Measurements from ENCODE around the gene DNMT3A.

DNA sequence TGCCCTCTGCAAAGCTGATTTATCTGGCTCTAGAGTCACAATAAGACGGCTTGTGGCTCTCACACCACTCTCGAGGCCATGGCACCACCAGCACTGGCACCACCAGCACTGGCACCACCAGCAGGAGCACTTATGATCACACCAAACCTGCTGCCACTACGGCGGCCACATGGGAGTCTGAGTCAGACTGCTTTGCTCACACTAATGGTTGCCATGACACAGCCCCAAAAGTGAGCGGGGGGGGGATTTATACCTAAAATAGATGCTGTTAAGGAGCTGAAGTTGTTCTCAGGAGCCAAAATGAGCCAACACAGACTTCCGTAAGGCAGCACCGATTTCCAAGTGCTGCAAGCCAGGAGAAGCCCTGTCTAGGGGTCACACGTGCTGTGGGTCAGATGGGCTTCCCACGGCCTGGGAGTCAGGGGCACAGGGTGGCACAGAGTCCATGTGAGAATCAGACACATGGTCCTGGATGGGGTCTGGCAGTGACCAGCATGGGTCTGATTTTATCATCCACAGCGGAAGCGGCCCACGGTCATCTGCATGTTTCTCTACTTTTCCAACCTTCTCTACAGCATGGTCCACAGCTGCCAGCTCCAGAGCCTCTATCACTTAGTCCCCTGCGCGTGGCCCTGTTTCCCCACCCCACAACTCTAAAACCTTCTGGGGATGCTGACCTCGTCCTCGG is 16.7 kb downstream of the DNMT3A start:
- TF ChIP-seq, protein P1, sequence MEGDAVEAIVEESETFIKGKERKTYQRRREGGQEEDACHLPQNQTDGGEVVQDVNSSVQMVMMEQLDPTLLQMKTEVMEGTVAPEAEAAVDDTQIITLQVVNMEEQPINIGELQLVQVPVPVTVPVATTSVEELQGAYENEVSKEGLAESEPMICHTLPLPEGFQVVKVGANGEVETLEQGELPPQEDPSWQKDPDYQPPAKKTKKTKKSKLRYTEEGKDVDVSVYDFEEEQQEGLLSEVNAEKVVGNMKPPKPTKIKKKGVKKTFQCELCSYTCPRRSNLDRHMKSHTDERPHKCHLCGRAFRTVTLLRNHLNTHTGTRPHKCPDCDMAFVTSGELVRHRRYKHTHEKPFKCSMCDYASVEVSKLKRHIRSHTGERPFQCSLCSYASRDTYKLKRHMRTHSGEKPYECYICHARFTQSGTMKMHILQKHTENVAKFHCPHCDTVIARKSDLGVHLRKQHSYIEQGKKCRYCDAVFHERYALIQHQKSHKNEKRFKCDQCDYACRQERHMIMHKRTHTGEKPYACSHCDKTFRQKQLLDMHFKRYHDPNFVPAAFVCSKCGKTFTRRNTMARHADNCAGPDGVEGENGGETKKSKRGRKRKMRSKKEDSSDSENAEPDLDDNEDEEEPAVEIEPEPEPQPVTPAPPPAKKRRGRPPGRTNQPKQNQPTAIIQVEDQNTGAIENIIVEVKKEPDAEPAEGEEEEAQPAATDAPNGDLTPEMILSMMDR (IDR thresholded peaks at IDR 0.05 in 8 of 11, conservative IDR thresholded peaks at IDR 0.05 in 3 of 11): no peak
- no peak for TF ChIP-seq POLR2AphosphoS5 (IDR thresholded peaks at IDR 0.05)
